IMR-90 (cell line): ENCODE results near the gene NUCB1. TPM values are rescaled to one million over a fixed set of nuclear protein-coding genes. Genes with fewer than 3 reads are reported as not detected.

Experiments used
- ATAC-seq: fragments of 200-7000 bp; cut with Tn5 transposase; 2 replicates; pipeline ENCODE4 v1.9.1; 2020; ENCODE audit warnings: low read depth, mild to moderate bottlenecking, moderate library complexity
- BruUV-seq: library from RNA; stranded (reverse); fragments of 400-500 nt; replicated peaks from 2 replicates; lab custom pipeline; 2021; lab: Mats Ljungman, UMichigan
- CTCF ChIA-PET: fragments of 300-600 bp; formaldehyde crosslinking; extraction: SDS; loops from one replicate; lab custom pipeline; 2021; ENCODE audit warnings: antibody characterized with exemption; lab: Yijun Ruan, JAX
- POLR2A ChIA-PET: fragments of 300-600 bp; sonication (Branson Sonifier 250); formaldehyde crosslinking; loops from one replicate; lab custom pipeline; 2022; ENCODE audit warnings: antibody characterized with exemption; ENCODE audit not compliant: unreplicated experiment; lab: Charles Lee
- DNase-seq: peaks from one replicate; pipeline ENCODE4 v3.0.0; 2013
- H2AFZ ChIP-seq: replicated peaks from 2 replicates; pipeline ENCODE3; 2013; ENCODE audit warnings: low read length, mild to moderate bottlenecking; ENCODE audit not compliant: poor library complexity
- H2AK5ac ChIP-seq: 2 replicates; pipeline ENCODE4 v1.6.1; 2013; ENCODE audit warnings: low read depth, low read length, inconsistent platforms
- H2AK9ac ChIP-seq: replicated peaks from 2 replicates; pipeline ENCODE3; 2013; ENCODE audit warnings: mild to moderate bottlenecking, low read depth, low read length, moderate library complexity; ENCODE audit not compliant: poor library complexity
- H2BK120ac ChIP-seq: 2 replicates; pipeline ENCODE4 v1.6.1; 2013; ENCODE audit warnings: low read depth, low read length, inconsistent platforms
- H2BK15ac ChIP-seq: 3 replicates; pipeline ENCODE4 v1.6.1; 2013; ENCODE audit warnings: low read depth, low read length, inconsistent platforms
- H2BK20ac ChIP-seq: 2 replicates; pipeline ENCODE4 v1.6.1; 2013; ENCODE audit warnings: low read depth, mild to moderate bottlenecking, inconsistent platforms, low read length, moderate library complexity
- H2BK5ac ChIP-seq: 2 replicates; pipeline ENCODE4 v1.6.1; 2013; ENCODE audit warnings: mild to moderate bottlenecking, low read depth, low read length, inconsistent platforms; ENCODE audit not compliant: poor library complexity, severe bottlenecking
- H3K14ac ChIP-seq: replicated peaks from 2 replicates; pipeline ENCODE4 v1.6.1; 2013; ENCODE audit warnings: low read depth, low read length, inconsistent platforms
- H3K18ac ChIP-seq: 2 replicates; pipeline ENCODE4 v1.6.1; 2013; ENCODE audit warnings: low read depth, low read length, control low read depth
- H3K23ac ChIP-seq: 2 replicates; pipeline ENCODE4 v1.6.1; 2013; ENCODE audit warnings: low read depth, low read length, inconsistent platforms
- H3K27ac ChIP-seq: 2 replicates; pipeline ENCODE4 v1.5.1; 2013; ENCODE audit warnings: mild to moderate bottlenecking, control low read depth, low read length; ENCODE audit not compliant: insufficient read depth
- H3K27me3 ChIP-seq: 2 replicates; pipeline ENCODE4 v1.6.1; 2013; ENCODE audit warnings: low read length; ENCODE audit not compliant: control insufficient read depth, insufficient read depth
- H3K36me3 ChIP-seq: 2 replicates; pipeline ENCODE4 v1.6.1; 2013; ENCODE audit warnings: low read length, mixed read lengths; ENCODE audit not compliant: control insufficient read depth, insufficient read depth
- H3K4ac ChIP-seq: 2 replicates; pipeline ENCODE4 v1.6.1; 2013; ENCODE audit warnings: low read depth, low read length, inconsistent platforms
- H3K4me1 ChIP-seq: 2 replicates; pipeline ENCODE4 v1.6.1; 2013; ENCODE audit warnings: low read length, mixed read lengths; ENCODE audit not compliant: control insufficient read depth, insufficient read depth
- H3K4me2 ChIP-seq: 2 replicates; pipeline ENCODE4 v1.6.1; 2013; ENCODE audit warnings: low read depth, mild to moderate bottlenecking, control low read depth, low read length, moderate library complexity
- H3K4me3 ChIP-seq: 2 replicates; pipeline ENCODE4 v1.5.1; 2013; ENCODE audit warnings: low read depth, mild to moderate bottlenecking, control low read depth, low read length, moderate library complexity; ENCODE audit not compliant: insufficient read depth
- H3K56ac ChIP-seq: 2 replicates; pipeline ENCODE4 v1.6.1; 2013; ENCODE audit warnings: low read length, inconsistent platforms; ENCODE audit not compliant: insufficient read depth; ENCODE audit errors: extremely low read depth
- H3K79me1 ChIP-seq, 2 experiments: 2 replicates each; pipeline ENCODE4 v1.6.1; 2013; ENCODE audit warnings: low read length in 2 of 2, inconsistent platforms in 1 of 2, low read depth in 1 of 2
- H3K9ac ChIP-seq: 2 replicates; pipeline ENCODE4 v1.6.1; 2013; ENCODE audit warnings: low read depth, low read length, control low read depth
- H3K9me1 ChIP-seq: 2 replicates; pipeline ENCODE4 v1.6.1; 2013; ENCODE audit warnings: low read length, inconsistent platforms; ENCODE audit not compliant: insufficient read depth
- H3K9me3 ChIP-seq: 2 replicates; pipeline ENCODE4 v1.6.1; 2013; ENCODE audit warnings: low read length; ENCODE audit not compliant: control insufficient read depth, insufficient read depth
- H4K20me1 ChIP-seq: 2 replicates; pipeline ENCODE4 v1.6.1; 2013; ENCODE audit warnings: low read length, inconsistent platforms; ENCODE audit not compliant: insufficient read depth
- H4K5ac ChIP-seq: 2 replicates; pipeline ENCODE4 v1.6.1; 2013; ENCODE audit warnings: mild to moderate bottlenecking, low read depth, low read length, control low read depth
- H4K8ac ChIP-seq, 2 experiments: 2 replicates each; pipeline ENCODE4 v1.6.1; 2013; ENCODE audit warnings: low read depth in 2 of 2, low read length in 2 of 2, control low read depth in 1 of 2, inconsistent platforms in 1 of 2
- H4K91ac ChIP-seq: 2 replicates; pipeline ENCODE4 v1.6.1; 2013; ENCODE audit warnings: low read depth, low read length, inconsistent platforms; ENCODE audit not compliant: insufficient read depth
- BHLHE40 ChIP-seq: fragments of 150-350 bp; IDR thresholded peaks from 2 replicates; pipeline ENCODE4 v1.6.1; 2016; ENCODE audit warnings: mild to moderate bottlenecking, low read depth, low read length
- CHD1 ChIP-seq: IDR thresholded peaks from 2 replicates; pipeline ENCODE4 v1.6.1; 2012; ENCODE audit warnings: low read depth, low read length, improper control_type of control experiment
- FOS ChIP-seq: fragments of 150-350 bp; IDR thresholded peaks from 2 replicates; pipeline ENCODE4 v1.6.1; 2016; ENCODE audit warnings: low read depth, low read length
- MXI1 ChIP-seq: IDR thresholded peaks from 2 replicates; pipeline ENCODE4 v1.6.1; 2012; ENCODE audit warnings: low read depth, mild to moderate bottlenecking, low read length, moderate library complexity, borderline replicate concordance
- NFE2L2 ChIP-seq: fragments of 150-350 bp; IDR thresholded peaks from 2 replicates; pipeline ENCODE4 v1.6.1; 2016; ENCODE audit warnings: low read depth, mild to moderate bottlenecking, low read length
- POLR2A ChIP-seq: IDR thresholded peaks from 2 replicates; pipeline ENCODE4 v1.6.1; 2012; ENCODE audit warnings: mild to moderate bottlenecking, low read depth, low read length
- RAD21 ChIP-seq: IDR thresholded peaks from 2 replicates; pipeline ENCODE4 v1.6.1; 2012; ENCODE audit warnings: low read length, improper control_type of control experiment
- RCOR1 ChIP-seq: IDR thresholded peaks from 2 replicates; pipeline ENCODE4 v1.6.1; 2012; ENCODE audit warnings: mild to moderate bottlenecking, low read length, improper control_type of control experiment; ENCODE audit not compliant: insufficient replicate concordance
- WGBS, 2 experiments: methylation state at CpG; one replicate each; pipeline versions ENCODE4 v1.1.5 to v1.1.7; 2013; ENCODE audit warnings: missing lambda C conversion rate in 2 of 2; ENCODE audit not compliant: insufficient read length in 1 of 2; ENCODE audit errors: extremely low coverage in 2 of 2; 5-methylcytosine and 5-hydroxymethylcytosine counted together
- dilution Hi-C: fragments of 300-500 bp; cut with HindIII; formaldehyde crosslinking; loops from one replicate; pipeline ENCODE4 v1.14.3; 2018; ENCODE audit warnings: low sequenced_read_pairs; ENCODE audit not compliant: unreplicated experiment
- in situ Hi-C: fragments of 300-500 bp; cut with MboI; formaldehyde crosslinking; loops from 3 replicates; pipeline ENCODE4 v1.14.3; 2019; ENCODE audit warnings: low sequenced_read_pairs, inconsistent platforms, mixed read lengths
- intact Hi-C: fragments of 100-400 bp; cut with micrococcal nuclease; formaldehyde crosslinking; loops from 2 replicates; pipeline ENCODE4 v1.10.0; 2022
- polyA plus RNA-seq, 3 experiments: library from polyadenylated mRNA; depleted of rRNA; stranded (reverse); fragments of >200 nt; gene quantifications; 2 replicates each; pipeline ENCODE4 v1.2.3, GENCODE V29; 2012; ENCODE audit warnings: low replicate concordance in 1 of 3
- total RNA-seq: library from RNA; depleted of rRNA; stranded (reverse); fragments of >200 nt; gene quantifications from 2 replicates; pipeline ENCODE4 v1.2.3, GENCODE V29; 2012
- TF ChIP-seq, protein P1 (sequence below): fragments of 150-350 bp; IDR thresholded peaks from 2 replicates; pipeline ENCODE4 v1.6.1; 2017; ENCODE audit warnings: mild to moderate bottlenecking, antibody characterized with exemption, low read length, low read depth
- TF ChIP-seq, protein P2 (sequence below): fragments of 150-350 bp; IDR thresholded peaks from 2 replicates; pipeline ENCODE4 v1.6.1; 2016; ENCODE audit warnings: low read depth, mild to moderate bottlenecking, low read length, moderate library complexity, borderline replicate concordance
- TF ChIP-seq, protein P3 (sequence below): conservative IDR thresholded peaks from 2 replicates; pipeline ENCODE4 v1.5.1; 2012; ENCODE audit warnings: mild to moderate bottlenecking, low read depth, low read length, improper control_type of control experiment

The NUCB1 gene
- total and polyA plus RNA-seq, 2 of the 4 experiments (the other 2 are of a cell fraction): 37.3 to 253 TPM

DNA sequence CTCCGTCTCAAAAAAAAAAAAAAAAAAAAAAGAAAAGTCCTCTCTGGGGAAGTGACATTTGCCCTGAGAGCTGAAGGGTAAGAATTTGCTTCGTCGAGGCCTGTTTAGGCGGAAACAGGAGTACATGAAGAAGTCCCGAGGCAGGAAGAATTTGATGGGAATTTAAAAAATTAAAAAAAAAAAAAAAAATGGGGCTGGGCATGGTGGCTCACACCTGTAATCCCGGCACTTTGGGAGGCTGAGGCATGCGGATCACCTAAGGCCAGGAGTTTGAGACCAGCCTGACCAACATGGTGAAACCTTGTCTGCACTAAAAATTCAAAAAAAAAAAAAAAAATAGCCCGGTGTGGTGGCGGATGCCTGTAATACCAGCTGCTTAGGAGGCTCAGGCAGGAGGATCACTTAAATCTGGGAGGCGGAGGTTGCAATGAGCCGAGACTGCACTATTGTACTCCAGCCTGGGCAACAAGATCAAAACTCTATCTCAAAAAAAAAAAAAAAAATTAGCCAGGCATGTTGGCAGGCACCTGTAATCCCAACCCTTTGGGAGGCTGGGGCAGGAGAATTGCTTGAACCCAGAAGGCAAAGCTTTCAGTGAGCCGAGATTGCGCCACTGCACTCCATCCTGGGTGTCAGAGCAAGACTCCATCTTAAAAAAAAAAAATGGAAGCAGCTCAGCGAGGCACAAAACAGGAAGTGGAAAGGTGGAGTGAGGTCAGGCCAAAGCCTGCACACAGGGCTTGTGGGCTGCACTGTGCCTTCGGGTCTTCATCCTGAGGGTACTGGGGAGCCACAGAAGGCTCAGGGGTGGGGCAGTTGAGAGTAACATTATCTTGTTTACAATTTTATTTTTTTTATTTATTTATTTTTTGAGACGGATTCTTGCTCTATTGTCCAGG, 59.5 kb downstream of the NUCB1 start (continued):
- TF ChIP-seq, protein P1, sequence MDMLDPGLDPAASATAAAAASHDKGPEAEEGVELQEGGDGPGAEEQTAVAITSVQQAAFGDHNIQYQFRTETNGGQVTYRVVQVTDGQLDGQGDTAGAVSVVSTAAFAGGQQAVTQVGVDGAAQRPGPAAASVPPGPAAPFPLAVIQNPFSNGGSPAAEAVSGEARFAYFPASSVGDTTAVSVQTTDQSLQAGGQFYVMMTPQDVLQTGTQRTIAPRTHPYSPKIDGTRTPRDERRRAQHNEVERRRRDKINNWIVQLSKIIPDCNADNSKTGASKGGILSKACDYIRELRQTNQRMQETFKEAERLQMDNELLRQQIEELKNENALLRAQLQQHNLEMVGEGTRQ: no peak

DNA sequence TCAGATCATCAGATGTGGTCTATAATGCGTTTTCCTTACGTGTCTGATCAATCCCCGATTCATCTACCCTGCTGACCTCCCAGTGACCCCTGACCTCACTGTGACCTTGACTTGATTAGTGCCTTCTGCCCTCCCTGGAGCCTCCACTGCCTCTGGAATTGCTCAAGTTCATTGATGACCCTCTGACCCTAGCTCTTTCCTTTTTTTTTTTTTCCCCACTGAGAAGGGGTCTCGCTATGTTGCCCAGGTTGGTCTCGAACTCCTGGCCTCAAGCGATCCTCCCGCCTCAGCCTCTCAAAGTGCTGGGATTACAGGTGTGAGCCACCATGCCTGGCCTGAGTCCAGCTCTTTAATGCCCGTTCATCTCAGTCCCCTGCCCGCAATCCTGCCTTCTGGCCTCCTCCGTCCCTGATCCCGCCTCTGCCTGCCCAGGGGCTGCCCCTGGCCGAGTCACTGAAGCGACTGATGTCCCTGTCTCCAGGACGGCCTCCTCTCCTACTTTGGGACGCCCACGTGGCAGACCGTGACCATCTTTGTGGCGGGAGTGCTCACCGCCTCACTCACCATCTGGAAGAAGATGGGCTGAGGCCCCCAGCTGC, 61.0 kb downstream of the NUCB1 start:
- H2AK5ac ChIP-seq: peak overlapping the region; percentile 14; the same call in 1 of the 2 replicates
- H2AFZ ChIP-seq: no peak overlapping the region
- H3K79me1 ChIP-seq: peaks cover 10 to 74% of the 10 kb centered on the region in 2 experiments
- peaks cover 12% of the 10 kb centered on the region for H4K20me1 ChIP-seq
- H3K14ac ChIP-seq: no peak overlapping the region
- no peak overlapping the region for H3K23ac ChIP-seq
- CTCF ChIA-PET: no interaction called here
- in situ Hi-C loops: loop anchor here (5.0 to 10.0 kb wide), 2 partner anchors 69 to 316 kb away; partner anchors contain the start of gene CA11
- H3K9me1 ChIP-seq: peaks cover 13% of the 10 kb centered on the region
- H3K9ac ChIP-seq: no peak overlapping the region
- H4K5ac ChIP-seq: no peak overlapping the region
- no peak overlapping the region for H3K4me3 ChIP-seq
- no TSS peak for BruUV-seq
- H3K36me3 ChIP-seq: peaks cover 22% of the 10 kb centered on the region
- H2BK20ac ChIP-seq: no peak overlapping the region
- H3K4me2 ChIP-seq: no peak overlapping the region
- H3K18ac ChIP-seq: no peak overlapping the region
- H2BK5ac ChIP-seq: no peak overlapping the region
- DNase-seq: no peak
- intact Hi-C loops: loop anchor here (10.0 kb wide), 1 partner anchor 316 kb away; the partner anchor contains the start of gene CA11
- peaks cover 22% of the 10 kb centered on the region for H3K4me1 ChIP-seq
- ATAC-seq: no peak
- H2AK9ac ChIP-seq: peak overlapping the region; percentile 76
- H3K4ac ChIP-seq: no peak overlapping the region
- no peak overlapping the region for H4K8ac ChIP-seq
- H3K56ac ChIP-seq: no peak overlapping the region
- H4K91ac ChIP-seq: 0 out of 2 replicates have a peak overlapping the region, but pooled peaks have one; percentile 9
- WGBS, 2 experiments: 86% methylated on average over 11 of the region's 19 CpGs; no CpG with 5 or more reads in 1 of the 2 experiments
- H3K9me3 ChIP-seq: no peaks in the 10 kb centered on the region
- dilution Hi-C loops: no loop called here
- no peaks in the 10 kb centered on the region for H3K27me3 ChIP-seq
- no peak overlapping the region for H3K27ac ChIP-seq
- no peak overlapping the region for H2BK120ac ChIP-seq
- POLR2A ChIA-PET: interaction anchor here (0.6 kb wide), 1 partner anchor 176 kb away, joined by 4 read pairs; no protein-coding TSS in a partner anchor
- no peak overlapping the region for H2BK15ac ChIP-seq
- TF ChIP-seq RAD21 (no peak), POLR2A (no peak), MXI1 (no peak), CHD1 (no peak), FOS (no peak), NFE2L2 (no peak), BHLHE40 (no peak), RCOR1 (no peak)
- TF ChIP-seq, protein P2, sequence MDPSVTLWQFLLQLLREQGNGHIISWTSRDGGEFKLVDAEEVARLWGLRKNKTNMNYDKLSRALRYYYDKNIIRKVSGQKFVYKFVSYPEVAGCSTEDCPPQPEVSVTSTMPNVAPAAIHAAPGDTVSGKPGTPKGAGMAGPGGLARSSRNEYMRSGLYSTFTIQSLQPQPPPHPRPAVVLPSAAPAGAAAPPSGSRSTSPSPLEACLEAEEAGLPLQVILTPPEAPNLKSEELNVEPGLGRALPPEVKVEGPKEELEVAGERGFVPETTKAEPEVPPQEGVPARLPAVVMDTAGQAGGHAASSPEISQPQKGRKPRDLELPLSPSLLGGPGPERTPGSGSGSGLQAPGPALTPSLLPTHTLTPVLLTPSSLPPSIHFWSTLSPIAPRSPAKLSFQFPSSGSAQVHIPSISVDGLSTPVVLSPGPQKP: no peak
- TF ChIP-seq, protein P3, sequence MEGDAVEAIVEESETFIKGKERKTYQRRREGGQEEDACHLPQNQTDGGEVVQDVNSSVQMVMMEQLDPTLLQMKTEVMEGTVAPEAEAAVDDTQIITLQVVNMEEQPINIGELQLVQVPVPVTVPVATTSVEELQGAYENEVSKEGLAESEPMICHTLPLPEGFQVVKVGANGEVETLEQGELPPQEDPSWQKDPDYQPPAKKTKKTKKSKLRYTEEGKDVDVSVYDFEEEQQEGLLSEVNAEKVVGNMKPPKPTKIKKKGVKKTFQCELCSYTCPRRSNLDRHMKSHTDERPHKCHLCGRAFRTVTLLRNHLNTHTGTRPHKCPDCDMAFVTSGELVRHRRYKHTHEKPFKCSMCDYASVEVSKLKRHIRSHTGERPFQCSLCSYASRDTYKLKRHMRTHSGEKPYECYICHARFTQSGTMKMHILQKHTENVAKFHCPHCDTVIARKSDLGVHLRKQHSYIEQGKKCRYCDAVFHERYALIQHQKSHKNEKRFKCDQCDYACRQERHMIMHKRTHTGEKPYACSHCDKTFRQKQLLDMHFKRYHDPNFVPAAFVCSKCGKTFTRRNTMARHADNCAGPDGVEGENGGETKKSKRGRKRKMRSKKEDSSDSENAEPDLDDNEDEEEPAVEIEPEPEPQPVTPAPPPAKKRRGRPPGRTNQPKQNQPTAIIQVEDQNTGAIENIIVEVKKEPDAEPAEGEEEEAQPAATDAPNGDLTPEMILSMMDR: no peak
